ENCODE measurements around the gene SYT1.

GRCh38 chr12:79434561-79434960, 570.0 kb downstream of the SYT1 start:
- TF ChIP-seq, protein P1, sequence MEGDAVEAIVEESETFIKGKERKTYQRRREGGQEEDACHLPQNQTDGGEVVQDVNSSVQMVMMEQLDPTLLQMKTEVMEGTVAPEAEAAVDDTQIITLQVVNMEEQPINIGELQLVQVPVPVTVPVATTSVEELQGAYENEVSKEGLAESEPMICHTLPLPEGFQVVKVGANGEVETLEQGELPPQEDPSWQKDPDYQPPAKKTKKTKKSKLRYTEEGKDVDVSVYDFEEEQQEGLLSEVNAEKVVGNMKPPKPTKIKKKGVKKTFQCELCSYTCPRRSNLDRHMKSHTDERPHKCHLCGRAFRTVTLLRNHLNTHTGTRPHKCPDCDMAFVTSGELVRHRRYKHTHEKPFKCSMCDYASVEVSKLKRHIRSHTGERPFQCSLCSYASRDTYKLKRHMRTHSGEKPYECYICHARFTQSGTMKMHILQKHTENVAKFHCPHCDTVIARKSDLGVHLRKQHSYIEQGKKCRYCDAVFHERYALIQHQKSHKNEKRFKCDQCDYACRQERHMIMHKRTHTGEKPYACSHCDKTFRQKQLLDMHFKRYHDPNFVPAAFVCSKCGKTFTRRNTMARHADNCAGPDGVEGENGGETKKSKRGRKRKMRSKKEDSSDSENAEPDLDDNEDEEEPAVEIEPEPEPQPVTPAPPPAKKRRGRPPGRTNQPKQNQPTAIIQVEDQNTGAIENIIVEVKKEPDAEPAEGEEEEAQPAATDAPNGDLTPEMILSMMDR (IDR thresholded peaks at IDR 0.05) = no peak
- no peak for TF ChIP-seq ZFX (IDR thresholded peaks at IDR 0.05; ENCODE audit: borderline replicate concordance)

All from 22Rv1 (cell line).